K562 (cell line): ENCODE results near the gene VDAC1. TPM values are rescaled to one million over a fixed set of nuclear protein-coding genes. Genes with fewer than 3 reads are reported as not detected.

ENCODE experiments used
- CTCF ChIP-seq, 3 experiments: IDR thresholded peaks in 2 of 3; conservative IDR thresholded peaks in 1 of 3; 2 replicates each; pipeline ENCODE4 v1.5.1; 2011 to 2012; ENCODE audit warnings: low read length in 3 of 3, mild to moderate bottlenecking in 3 of 3, control low read depth in 2 of 3, improper control_type of control experiment in 1 of 3, inconsistent platforms in 1 of 3, low read depth in 1 of 3, mixed read lengths in 1 of 3, moderate library complexity in 1 of 3; ENCODE audit not compliant: insufficient read depth in 2 of 3
- DACH1 ChIP-seq: fragments of 450-650 bp; IDR thresholded peaks from 2 replicates; pipeline ENCODE4 v1.6.1; 2018; ENCODE audit not compliant: partially characterized antibody
- GATAD2B ChIP-seq: fragments of 450-650 bp; IDR thresholded peaks from 2 replicates; pipeline ENCODE4 v1.6.1; 2017; ENCODE audit warnings: mild to moderate bottlenecking, borderline replicate concordance
- ILK ChIP-seq: fragments of 450-650 bp; IDR thresholded peaks from 2 replicates; pipeline ENCODE4 v1.6.1; 2016; ENCODE audit warnings: missing genetic modification characterization, low read depth, mild to moderate bottlenecking, missing compliant biosample characterization, moderate library complexity, borderline replicate concordance
- MTA2 ChIP-seq: fragments of 450-650 bp; IDR thresholded peaks from 2 replicates; pipeline ENCODE4 v1.6.1; 2016; ENCODE audit warnings: low read depth
- MYNN ChIP-seq, 2 experiments: sonication (generic); formaldehyde crosslinking in 1 of 2; IDR thresholded peaks; 2 replicates each; pipeline versions ENCODE4 v1.5.0 to v1.6.1; 2016 to 2020; ENCODE audit warnings: antibody characterized with exemption in 1 of 2, missing genetic modification reagents in 1 of 2
- NFXL1 ChIP-seq: fragments of 450-650 bp; formaldehyde crosslinking; IDR thresholded peaks from 2 replicates; pipeline ENCODE4 v1.4.0; 2021; ENCODE audit warnings: mild to moderate bottlenecking
- NONO ChIP-seq, 2 experiments: fragments of 200-400 bp in 1 of 2; fragments of 450-650 bp in 1 of 2; formaldehyde crosslinking in 1 of 2; IDR thresholded peaks; 2 replicates each; pipeline ENCODE4 v1.6.1; 2017; ENCODE audit warnings: low read depth in 2 of 2, mild to moderate bottlenecking in 2 of 2, moderate library complexity in 2 of 2, low read length in 1 of 2
- RBM25 ChIP-seq: fragments of 200-400 bp; formaldehyde crosslinking; IDR thresholded peaks from 2 replicates; pipeline ENCODE4 v1.6.1; 2018; ENCODE audit warnings: low read length, low read depth, moderate library complexity; ENCODE audit not compliant: severe bottlenecking
- SMAD1 ChIP-seq: fragments of 150-350 bp; IDR thresholded peaks from 2 replicates; pipeline ENCODE4 v1.6.1; 2014; ENCODE audit warnings: low read length, low read depth; ENCODE audit not compliant: partially characterized antibody
- SMAD3 ChIP-seq: fragments of 450-650 bp; formaldehyde crosslinking; conservative IDR thresholded peaks from 2 replicates; pipeline ENCODE4 v1.4.0; 2020; ENCODE audit warnings: mild to moderate bottlenecking
- SOX6 ChIP-seq: fragments of 450-650 bp; IDR thresholded peaks from 2 replicates; pipeline ENCODE4 v1.6.1; 2014; ENCODE audit warnings: mild to moderate bottlenecking
- ZNF212 ChIP-seq: fragments of 450-650 bp; formaldehyde crosslinking; IDR thresholded peaks from 2 replicates; pipeline ENCODE4 v1.4.0; 2020; ENCODE audit warnings: mild to moderate bottlenecking
- ZNF384 ChIP-seq: IDR thresholded peaks from 2 replicates; pipeline ENCODE4 v1.6.1; 2012; ENCODE audit warnings: low read depth, low read length, improper control_type of control experiment
- polyA plus RNA-seq, 8 experiments: library from polyadenylated mRNA; depleted of rRNA in 4 of 8; stranded (reverse) in 5 of 8; unstranded in 3 of 8; fragments of >200 nt; fragmentation: Nextera tagmentation in 2 of 8; fragmentation: Illumina TruSeq in 1 of 8; extraction: Ambion mirVana in 2 of 8; extraction: Trizol in 1 of 8; gene quantifications; 2 replicates each; pipeline versions ENCODE4 v1.2.1 to v1.2.3, GENCODE V29; 2011 to 2014; ENCODE audit warnings: inconsistent platforms in 1 of 8, missing spikeins in 1 of 8
- total RNA-seq, 7 experiments: library from RNA; depleted of rRNA in 6 of 7; stranded (reverse); fragments of >200 nt in 6 of 7; fragmentation: Illumina TruSeq in 2 of 7; extraction: Trizol in 2 of 7; gene quantifications; 2 replicates each; pipeline versions ENCODE4 v1.2.1 to v1.2.3, GENCODE V29; 2011 to 2021; ENCODE audit warnings: low replicate concordance in 1 of 7
- TF ChIP-seq, protein P1 (sequence below), 2 experiments: fragments of 150-350 bp in 1 of 2; IDR thresholded peaks; 2 replicates each; pipeline ENCODE4 v1.6.1; 2012 to 2016; ENCODE audit warnings: low read depth in 2 of 2, low read length in 2 of 2, mild to moderate bottlenecking in 1 of 2, moderate library complexity in 1 of 2
- TF ChIP-seq, protein P2 (sequence below): fragments of 450-650 bp; formaldehyde crosslinking; IDR thresholded peaks from 2 replicates; pipeline ENCODE4 v1.4.0; 2020; ENCODE audit warnings: mild to moderate bottlenecking, moderate library complexity
- TF ChIP-seq, protein P3 (sequence below): fragments of 250-450 bp; sonication (Bioruptor Pico); IDR thresholded peaks from 2 replicates; pipeline ENCODE4 v1.9.0; 2021; ENCODE audit warnings: mild to moderate bottlenecking

The VDAC1 gene
- total and polyA plus RNA-seq, 9 of the 15 experiments (the other 6 are each of a cell fraction or from before 2014, with no cell fraction given) = 168 to 366 (median 293) TPM

- TF ChIP-seq MYNN (IDR thresholded peaks at IDR 0.05) (no peak), MYNN (CRISPR knock-in tag; IDR thresholded peaks at IDR 0.05) (no peak), GATAD2B (no peak), ILK (tag) (no peak), SMAD3 (no peak), SOX6 (no peak), DACH1 (no peak), ZNF212 (CRISPR knock-in tag) (no peak), MTA2 (no peak), RBM25 (no peak), CTCF (IDR thresholded peaks at IDR 0.05 in 2 of 3, conservative IDR thresholded peaks at IDR 0.05 in 1 of 3; ENCODE audit: insufficient read depth in 2 of 3, low read depth in 1 of 3, low read length in 3 of 3) (peak; percentile 81 to 94 (median 93)), ZNF384 (no peak), NFXL1 (CRISPR knock-in tag) (no peak), SMAD1 (no peak), NONO (IDR thresholded peaks at IDR 0.05; ENCODE audit: low read depth in 2 of 2, low read length in 1 of 2) (no peak)
- TF ChIP-seq, protein P1, sequence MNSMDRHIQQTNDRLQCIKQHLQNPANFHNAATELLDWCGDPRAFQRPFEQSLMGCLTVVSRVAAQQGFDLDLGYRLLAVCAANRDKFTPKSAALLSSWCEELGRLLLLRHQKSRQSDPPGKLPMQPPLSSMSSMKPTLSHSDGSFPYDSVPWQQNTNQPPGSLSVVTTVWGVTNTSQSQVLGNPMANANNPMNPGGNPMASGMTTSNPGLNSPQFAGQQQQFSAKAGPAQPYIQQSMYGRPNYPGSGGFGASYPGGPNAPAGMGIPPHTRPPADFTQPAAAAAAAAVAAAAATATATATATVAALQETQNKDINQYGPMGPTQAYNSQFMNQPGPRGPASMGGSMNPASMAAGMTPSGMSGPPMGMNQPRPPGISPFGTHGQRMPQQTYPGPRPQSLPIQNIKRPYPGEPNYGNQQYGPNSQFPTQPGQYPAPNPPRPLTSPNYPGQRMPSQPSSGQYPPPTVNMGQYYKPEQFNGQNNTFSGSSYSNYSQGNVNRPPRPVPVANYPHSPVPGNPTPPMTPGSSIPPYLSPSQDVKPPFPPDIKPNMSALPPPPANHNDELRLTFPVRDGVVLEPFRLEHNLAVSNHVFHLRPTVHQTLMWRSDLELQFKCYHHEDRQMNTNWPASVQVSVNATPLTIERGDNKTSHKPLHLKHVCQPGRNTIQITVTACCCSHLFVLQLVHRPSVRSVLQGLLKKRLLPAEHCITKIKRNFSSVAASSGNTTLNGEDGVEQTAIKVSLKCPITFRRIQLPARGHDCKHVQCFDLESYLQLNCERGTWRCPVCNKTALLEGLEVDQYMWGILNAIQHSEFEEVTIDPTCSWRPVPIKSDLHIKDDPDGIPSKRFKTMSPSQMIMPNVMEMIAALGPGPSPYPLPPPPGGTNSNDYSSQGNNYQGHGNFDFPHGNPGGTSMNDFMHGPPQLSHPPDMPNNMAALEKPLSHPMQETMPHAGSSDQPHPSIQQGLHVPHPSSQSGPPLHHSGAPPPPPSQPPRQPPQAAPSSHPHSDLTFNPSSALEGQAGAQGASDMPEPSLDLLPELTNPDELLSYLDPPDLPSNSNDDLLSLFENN (IDR thresholded peaks at IDR 0.05; ENCODE audit: low read depth in 2 of 2, low read length in 2 of 2) = no peak
- TF ChIP-seq, protein P2, sequence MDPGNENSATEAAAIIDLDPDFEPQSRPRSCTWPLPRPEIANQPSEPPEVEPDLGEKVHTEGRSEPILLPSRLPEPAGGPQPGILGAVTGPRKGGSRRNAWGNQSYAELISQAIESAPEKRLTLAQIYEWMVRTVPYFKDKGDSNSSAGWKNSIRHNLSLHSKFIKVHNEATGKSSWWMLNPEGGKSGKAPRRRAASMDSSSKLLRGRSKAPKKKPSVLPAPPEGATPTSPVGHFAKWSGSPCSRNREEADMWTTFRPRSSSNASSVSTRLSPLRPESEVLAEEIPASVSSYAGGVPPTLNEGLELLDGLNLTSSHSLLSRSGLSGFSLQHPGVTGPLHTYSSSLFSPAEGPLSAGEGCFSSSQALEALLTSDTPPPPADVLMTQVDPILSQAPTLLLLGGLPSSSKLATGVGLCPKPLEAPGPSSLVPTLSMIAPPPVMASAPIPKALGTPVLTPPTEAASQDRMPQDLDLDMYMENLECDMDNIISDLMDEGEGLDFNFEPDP (CRISPR knock-in tag) = no peak
- TF ChIP-seq, protein P3, sequence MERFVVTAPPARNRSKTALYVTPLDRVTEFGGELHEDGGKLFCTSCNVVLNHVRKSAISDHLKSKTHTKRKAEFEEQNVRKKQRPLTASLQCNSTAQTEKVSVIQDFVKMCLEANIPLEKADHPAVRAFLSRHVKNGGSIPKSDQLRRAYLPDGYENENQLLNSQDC = no peak
Measured at GRCh38 chr5:133944263-133945185, 60.3 kb downstream of the VDAC1 start (continued).
